ENCODE results near the gene WDR20.
"Not testable (repeated sequence)": the region's sequence is repeated elsewhere in the genome, so short reads cannot be mapped to it uniquely, and the experiment has no call there.

WDR20 gene

GRCh38 chr14:102170061-102170460 is 30.4 kb downstream of the WDR20 start:
- no peak for DNase-seq (ENCODE audit: low read depth in 4 of 4, low spot score in 1 of 4)

- DNase-seq (ENCODE audit: low read depth in 4 of 4, low spot score in 1 of 4): no peak
Measured at GRCh38 chr14:102171173-102172020, 31.7 kb downstream of the WDR20 start.

GRCh38 chr14:102172021-102172272 is 32.2 kb downstream of the WDR20 start:
- not testable (repeated sequence) for DNase-seq (ENCODE audit: low read depth in 4 of 4, low spot score in 1 of 4)

GRCh38 chr14:102172721-102173120 is 33.0 kb downstream of the WDR20 start:
- DNase-seq (ENCODE audit: low read depth in 4 of 4, low spot score in 1 of 4): not testable (repeated sequence)

- DNase-seq (ENCODE audit: low read depth in 4 of 4, low spot score in 1 of 4): no peak
Measured at GRCh38 chr14:102177161-102177560, 37.5 kb downstream of the WDR20 start.

- no peak for DNase-seq (ENCODE audit: low read depth in 4 of 4, low spot score in 1 of 4)
Measured at GRCh38 chr14:102178806-102179205, 39.1 kb downstream of the WDR20 start.

- DNase-seq (ENCODE audit: low read depth in 4 of 4, low spot score in 1 of 4): no peak
Measured at GRCh38 chr14:102180248-102180998, 40.7 kb downstream of the WDR20 start.

GRCh38 chr14:102181187-102181586 is 41.5 kb downstream of the WDR20 start:
- DNase-seq (ENCODE audit: low read depth in 4 of 4, low spot score in 1 of 4): no peak

GRCh38 chr14:102182190-102182589 is 42.5 kb downstream of the WDR20 start:
- DNase-seq (ENCODE audit: low read depth in 4 of 4, low spot score in 1 of 4): no peak

GRCh38 chr14:102182936-102183619 is 43.4 kb downstream of the WDR20 start:
- DNase-seq (ENCODE audit: low read depth in 4 of 4, low spot score in 1 of 4): no peak

GRCh38 chr14:102183886-102184285 is 44.2 kb downstream of the WDR20 start:
- no peak for DNase-seq (ENCODE audit: low read depth in 4 of 4, low spot score in 1 of 4)

GRCh38 chr14:102184316-102185035 is 44.8 kb downstream of the WDR20 start:
- peak in 1 of 4 experiments; percentile 20 for DNase-seq (ENCODE audit: low read depth in 4 of 4, low spot score in 1 of 4)

- DNase-seq (ENCODE audit: low read depth in 4 of 4, low spot score in 1 of 4): no peak
Measured at GRCh38 chr14:102185360-102185759, 45.7 kb downstream of the WDR20 start.

GRCh38 chr14:102187044-102187443 is 47.3 kb downstream of the WDR20 start:
- DNase-seq (ENCODE audit: low read depth in 4 of 4, low spot score in 1 of 4): no peak

- DNase-seq (ENCODE audit: low read depth in 4 of 4, low spot score in 1 of 4): no peak
Measured at GRCh38 chr14:102187568-102188001, 47.9 kb downstream of the WDR20 start.

- no peak for DNase-seq (ENCODE audit: low read depth in 4 of 4, low spot score in 1 of 4)
Measured at GRCh38 chr14:102188187-102188586, 48.5 kb downstream of the WDR20 start.

- DNase-seq (ENCODE audit: low read depth in 4 of 4, low spot score in 1 of 4): no peak
Measured at GRCh38 chr14:102189874-102190273, 50.2 kb downstream of the WDR20 start.

GRCh38 chr14:102192840-102193502 is 53.3 kb downstream of the WDR20 start:
- no peak for DNase-seq (ENCODE audit: low read depth in 4 of 4, low spot score in 1 of 4)

- no peak for DNase-seq (ENCODE audit: low read depth in 4 of 4, low spot score in 1 of 4)
Measured at GRCh38 chr14:102194856-102195255, 55.2 kb downstream of the WDR20 start.

GRCh38 chr14:102195446-102195845 is 55.7 kb downstream of the WDR20 start:
- no peak for DNase-seq (ENCODE audit: low read depth in 4 of 4, low spot score in 1 of 4)
